CD4-positive, CD25-positive, alpha-beta regulatory T cell (primary cell): Measurements from ENCODE around the gene ENAM. TPM values are rescaled to one million over a fixed set of nuclear protein-coding genes. Genes with fewer than 3 reads are reported as not detected.
"Not testable (repeated sequence)": the region's sequence is repeated elsewhere in the genome, so short reads cannot be mapped to it uniquely, and the experiment has no call there.

Experiments used
- ATAC-seq, 2 donors: fragments of 150-1000 bp; cut with Tn5 transposase; one replicate each; pipeline ENCODE4 v1.10.0; 2021; ENCODE audit warnings: low read depth in 2 of 2, moderate number of reproducible peaks in 2 of 2, moderate library complexity in 1 of 2
- DNase-seq, 3 donors: peaks; one replicate each; pipeline versions ENCODE4 v3.0.0 to v3.0.0-alpha.2; 2012 to 2022; ENCODE audit warnings: mixed read lengths in 1 of 3
- H3K27ac ChIP-seq: one replicate; pipeline ENCODE4 v1.7.0; 2013; ENCODE audit warnings: mild to moderate bottlenecking, low read length; ENCODE audit not compliant: insufficient read depth, poor library complexity, severe bottlenecking
- H3K27me3 ChIP-seq: one replicate; pipeline ENCODE4 v1.7.0; 2013; ENCODE audit warnings: low read length; ENCODE audit not compliant: control insufficient read depth, insufficient read depth
- H3K36me3 ChIP-seq: one replicate; pipeline ENCODE4 v1.7.0; 2013; ENCODE audit warnings: mild to moderate bottlenecking, low read length, moderate library complexity; ENCODE audit not compliant: control insufficient read depth, insufficient read depth
- H3K4me1 ChIP-seq: 2 replicates; pipeline ENCODE4 v1.7.0; 2013; ENCODE audit warnings: mild to moderate bottlenecking, low read length; ENCODE audit not compliant: insufficient read depth, control insufficient read depth, poor library complexity, severe bottlenecking
- H3K4me3 ChIP-seq: one replicate; pipeline ENCODE4 v1.7.0; 2013; ENCODE audit warnings: low read depth, mild to moderate bottlenecking, low read length, moderate library complexity
- H3K9me3 ChIP-seq, 2 experiments: 1 replicate in 1 of 2; 2 replicates in 1 of 2; pipeline ENCODE4 v1.7.0; 2013; ENCODE audit warnings: low read length in 2 of 2, mild to moderate bottlenecking in 1 of 2, moderate library complexity in 1 of 2; ENCODE audit not compliant: control insufficient read depth in 2 of 2
- H3K27ac Mint-ChIP-seq, 3 donors: one replicate each; pipeline ENCODE4 v1.8.0; 2020 to 2022; ENCODE audit warnings: mild to moderate bottlenecking in 3 of 3, mixed read lengths in 3 of 3, moderate library complexity in 2 of 3
- H3K27me3 Mint-ChIP-seq: one replicate; pipeline ENCODE4 v1.8.0; 2022; ENCODE audit warnings: mild to moderate bottlenecking, mixed read lengths
- H3K36me3 Mint-ChIP-seq: one replicate; pipeline ENCODE4 v1.8.0; 2020; ENCODE audit warnings: mixed read lengths
- H3K4me1 Mint-ChIP-seq, 4 donors: one replicate each; pipeline ENCODE4 v1.8.0; 2020 to 2022; ENCODE audit warnings: mixed read lengths in 4 of 4, mild to moderate bottlenecking in 1 of 4
- H3K4me3 Mint-ChIP-seq, 4 donors: one replicate each; pipeline ENCODE4 v1.8.0; 2020 to 2022; ENCODE audit warnings: mild to moderate bottlenecking in 4 of 4, mixed read lengths in 4 of 4, moderate library complexity in 3 of 4
- H3K9me3 Mint-ChIP-seq, 7 donors: one replicate each; pipeline ENCODE4 v1.8.0; 2020 to 2022; ENCODE audit warnings: mixed read lengths in 7 of 7, mild to moderate bottlenecking in 3 of 7, moderate library complexity in 2 of 7
- polyA plus RNA-seq, 4 donors: library from polyadenylated mRNA; unstranded; fragments of 300-500 nt; fragmentation: Illumina TruSeq; gene quantifications; one replicate each; pipeline ENCODE4 v1.2.3, GENCODE V29; 2021
- total RNA-seq: library from RNA; stranded (reverse); gene quantifications from one replicate; pipeline ENCODE4 v1.2.3, GENCODE V29; 2022

The ENAM gene
- total and polyA plus RNA-seq, 5 donors from 2014 or later, result not detected

GRCh38 chr4:70694633-70695032 lies 66.1 kb downstream of the ENAM start:
- not testable (repeated sequence) for H3K4me1 ChIP-seq, H3K9me3 ChIP-seq, H3K4me3 ChIP-seq, H3K36me3 ChIP-seq, H3K27ac ChIP-seq, H3K27ac Mint-ChIP-seq, DNase-seq, H3K4me3 Mint-ChIP-seq, H3K27me3 ChIP-seq, H3K9me3 Mint-ChIP-seq, ATAC-seq, H3K27me3 Mint-ChIP-seq
- Mint-ChIP-seq H3K4me1 (peaks cover 4 to 19% (median 12%) of the 10 kb centered on the region in 4 donors), H3K36me3 (peaks cover 12% of the 10 kb centered on the region)

Other genes starting within 250 kb of the ENAM start
- gene SMR3B, start 245.6 kb upstream of the ENAM start, total RNA-seq, result not detected
- gene SMR3B, start 245.6 kb upstream of the ENAM start, polyA plus RNA-seq, result not detected
- gene OPRPN, start 230.8 kb upstream of the ENAM start, total RNA-seq, result not detected
- not detected for gene OPRPN, start 230.8 kb upstream of the ENAM start, polyA plus RNA-seq
- gene MUC7, start 156.5 kb upstream of the ENAM start, total RNA-seq, result not detected
- not detected for gene MUC7, start 156.5 kb upstream of the ENAM start, polyA plus RNA-seq
- not detected for gene AMTN, start 110.2 kb upstream of the ENAM start, total RNA-seq
- gene AMTN, start 110.2 kb upstream of the ENAM start, polyA plus RNA-seq, result not detected
- not detected for gene AMBN, start 36.5 kb upstream of the ENAM start, total RNA-seq
- gene AMBN, start 36.5 kb upstream of the ENAM start, polyA plus RNA-seq, result not detected
- gene JCHAIN, start 37.8 kb downstream of the ENAM start, total RNA-seq, result 0.84 TPM
- 1 to 10 TPM in 3 of 4 donors, not detected in 1; 1.2 to 5.2 (median 2.1) TPM for gene JCHAIN, start 37.8 kb downstream of the ENAM start, polyA plus RNA-seq
- gene UTP3, start 59.8 kb downstream of the ENAM start, total RNA-seq, result 17.5 TPM
- gene UTP3, start 59.8 kb downstream of the ENAM start, polyA plus RNA-seq, result 10 to 100 TPM in 3 of 4 donors, 1 to 10 TPM in 1; 8.8 to 13.7 (median 12.1) TPM
- gene RUFY3, start 93.2 kb downstream of the ENAM start, total RNA-seq, result 14.9 TPM
- gene RUFY3, start 93.2 kb downstream of the ENAM start, polyA plus RNA-seq, result 1 to 10 TPM in 3 of 4 donors, under 1 TPM in 1; 0.79 to 1.9 (median 1.4) TPM
- gene GRSF1, start 211.1 kb downstream of the ENAM start, total RNA-seq, result 46.0 TPM
- 100 to 1,000 TPM; 101 to 115 (median 110) TPM for gene GRSF1, start 211.1 kb downstream of the ENAM start, polyA plus RNA-seq